Activated CD8-positive, alpha-beta memory T cell treated with anti-CD3 and anti-CD28 coated beads, Interleukin-2, amount 50 U/mL, for 4 hours (primary cell): Measurements from ENCODE around the gene SIRPB1.
"Not testable (repeated sequence)": the region's sequence is repeated elsewhere in the genome, so short reads cannot be mapped to it uniquely, and the experiment has no call there.

Source experiments
- DNase-seq: peaks from one replicate; pipeline ENCODE4 v3.0.0-alpha.2; 2020

Gene SIRPB1

DNA sequence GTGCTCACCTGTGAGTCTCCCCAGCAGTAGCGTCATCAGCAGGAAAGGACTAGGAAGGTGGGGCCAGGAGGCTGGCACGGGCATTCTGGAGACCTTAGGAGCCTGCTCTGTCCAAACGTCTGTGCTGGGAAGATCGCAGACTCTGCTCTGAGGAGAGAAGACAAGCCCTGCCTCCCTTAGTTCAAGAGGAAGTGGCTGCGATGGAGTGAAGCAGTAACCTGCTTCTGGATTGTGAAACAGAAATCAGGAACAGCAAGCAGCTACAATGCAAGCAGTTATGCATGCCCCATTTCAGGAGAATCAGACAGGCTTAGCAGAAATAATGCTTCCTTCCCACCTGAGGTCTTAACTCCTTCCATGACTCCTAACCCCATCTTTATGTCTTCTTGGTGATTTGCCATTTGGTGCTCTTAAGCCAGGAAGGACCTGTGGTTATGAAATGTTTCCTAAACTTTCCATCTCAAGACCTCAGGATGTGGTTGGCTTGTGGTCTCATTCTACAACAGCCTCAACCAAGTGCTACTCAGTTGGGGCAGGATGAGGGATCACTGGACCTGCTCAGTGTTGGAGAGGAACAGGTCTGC is at the start of gene SIRPB1:
Gene SIRPB1, minus strand, starts transcription at position 149 of the 584 bp plus-strand sequence. Its CDS starts 65 bp downstream, at position 84.
- no peak for DNase-seq

DNA sequence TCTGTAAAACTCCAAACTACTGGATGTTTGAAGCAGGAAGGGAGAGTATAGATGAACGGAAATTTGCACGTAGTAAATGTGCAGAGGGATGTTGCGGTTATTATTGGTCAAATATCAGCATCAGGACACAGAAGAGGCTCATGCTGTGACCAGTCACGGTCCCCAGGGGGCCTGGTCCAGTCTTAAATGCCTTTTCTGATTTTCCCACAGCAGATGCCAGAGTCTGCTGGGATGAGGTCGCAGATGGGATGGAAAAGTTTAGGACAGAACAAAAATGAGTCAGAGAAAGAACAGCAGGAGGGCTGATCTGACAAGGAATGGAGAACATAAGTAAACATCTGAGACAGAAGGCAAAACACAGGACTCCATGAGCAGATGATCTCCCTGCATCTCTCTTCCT is 49.5 kb upstream of the SIRPB1 start:
- no peak for DNase-seq

DNA sequence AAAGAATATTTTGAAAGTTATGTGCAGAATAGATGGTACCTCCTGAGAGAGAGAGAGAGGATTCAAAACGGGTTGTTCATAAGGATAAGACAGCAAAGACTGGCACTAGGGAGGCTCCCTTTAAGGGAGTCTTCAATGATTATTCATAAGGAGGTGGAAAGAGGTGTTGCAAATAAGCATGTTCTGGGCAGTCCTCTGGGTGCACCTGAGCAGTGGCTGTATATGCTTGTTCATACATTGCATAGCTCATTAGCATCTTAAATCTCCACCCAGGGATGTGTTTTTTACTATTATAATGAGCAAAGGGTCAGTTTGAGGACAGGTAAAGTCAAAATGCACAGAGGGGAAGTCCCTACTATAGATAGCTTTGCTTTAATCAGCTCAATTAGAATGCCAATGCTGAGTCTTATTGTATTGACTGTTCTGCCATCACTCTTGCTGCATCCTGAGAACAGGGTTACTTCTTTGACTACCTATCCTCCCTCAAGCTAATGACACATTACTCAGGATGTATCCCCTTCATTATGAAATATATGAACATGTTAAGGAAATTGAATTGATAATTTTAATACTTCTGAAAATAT is 47.8 kb upstream of the SIRPB1 start:
- no peak for DNase-seq

- no peak for DNase-seq
These were observed 47.0 kb upstream of the SIRPB1 start for GRCh38 chr20:1666802-1667201.

- no peak for DNase-seq
These were observed 45.5 kb upstream of the SIRPB1 start for GRCh38 chr20:1665345-1665744.

DNA sequence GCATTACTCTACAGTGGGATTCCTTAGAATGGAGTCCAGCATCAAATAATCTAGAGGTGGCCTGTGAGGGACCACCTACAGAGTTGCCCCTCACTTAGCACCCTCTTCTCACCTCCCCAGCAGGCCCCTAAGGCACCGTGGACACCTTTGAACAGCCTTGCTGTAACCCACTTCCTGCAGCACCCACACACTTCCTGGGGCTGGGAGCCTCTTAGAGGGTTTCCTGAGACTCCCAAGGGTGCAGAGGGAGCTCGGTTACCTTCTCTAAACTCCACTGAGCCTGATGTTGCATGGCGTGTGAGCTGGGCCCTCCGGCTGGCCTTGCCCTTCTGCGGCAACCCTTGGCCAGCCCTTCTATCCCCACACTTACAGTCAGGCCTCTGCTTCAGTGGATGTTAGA is 45.1 kb upstream of the SIRPB1 start:
- peak; percentile 58 for DNase-seq

DNA sequence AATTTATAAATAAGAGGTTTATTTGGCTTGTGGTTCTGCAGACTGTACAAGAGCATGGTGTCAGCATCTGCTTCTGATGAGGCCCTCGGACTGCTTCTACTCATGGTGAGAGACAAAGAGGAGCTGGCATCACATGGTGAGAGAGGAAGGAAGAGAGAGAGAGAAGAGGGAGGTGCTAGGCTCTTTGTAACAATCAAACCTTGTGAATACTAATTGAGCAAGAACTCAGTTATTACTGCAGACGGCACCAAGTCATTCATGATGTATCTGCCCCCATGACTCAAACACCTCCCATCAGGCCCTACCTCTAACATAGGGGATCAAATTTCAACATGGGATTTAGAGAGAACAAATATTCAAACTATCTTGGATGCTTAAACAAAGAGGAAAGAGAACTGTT is 44.1 kb upstream of the SIRPB1 start:
- no peak for DNase-seq

DNA sequence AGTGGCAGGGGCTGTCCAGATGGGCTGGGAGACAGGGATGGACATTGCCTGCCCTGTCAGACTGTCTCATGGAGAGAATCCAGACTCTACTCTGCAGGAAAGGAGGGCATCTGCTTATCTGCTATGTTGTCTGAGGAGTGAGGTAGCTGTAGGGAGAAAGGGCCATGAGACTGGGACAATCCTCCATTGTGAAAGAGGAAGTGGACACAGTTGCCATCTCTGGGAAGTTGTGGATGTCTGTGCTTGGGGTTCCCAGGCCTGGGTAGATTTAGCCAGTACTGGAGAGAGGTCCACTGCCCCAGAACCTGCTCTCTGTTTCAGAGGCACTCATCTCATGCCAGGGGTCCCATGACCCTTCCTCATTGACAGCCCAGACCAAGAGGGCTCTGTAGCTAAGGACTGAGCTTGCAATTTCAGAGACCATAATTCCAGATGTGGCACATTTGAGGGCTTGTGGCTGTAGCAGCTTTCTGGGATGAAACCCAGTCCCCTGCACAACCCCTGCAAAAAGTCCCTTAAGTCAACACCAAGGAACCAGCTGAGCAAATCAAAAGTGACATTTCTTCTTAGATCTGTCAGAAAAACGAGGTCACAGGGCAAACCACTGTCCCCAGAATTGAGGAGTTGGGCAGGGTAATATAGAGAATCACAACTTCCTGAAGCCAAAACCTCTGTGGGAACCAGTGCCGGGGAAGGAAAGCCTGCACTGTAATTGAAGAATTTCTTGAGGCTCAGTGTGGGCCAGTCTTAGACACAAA is 41.9 kb upstream of the SIRPB1 start:
- DNase-seq: no peak

DNA sequence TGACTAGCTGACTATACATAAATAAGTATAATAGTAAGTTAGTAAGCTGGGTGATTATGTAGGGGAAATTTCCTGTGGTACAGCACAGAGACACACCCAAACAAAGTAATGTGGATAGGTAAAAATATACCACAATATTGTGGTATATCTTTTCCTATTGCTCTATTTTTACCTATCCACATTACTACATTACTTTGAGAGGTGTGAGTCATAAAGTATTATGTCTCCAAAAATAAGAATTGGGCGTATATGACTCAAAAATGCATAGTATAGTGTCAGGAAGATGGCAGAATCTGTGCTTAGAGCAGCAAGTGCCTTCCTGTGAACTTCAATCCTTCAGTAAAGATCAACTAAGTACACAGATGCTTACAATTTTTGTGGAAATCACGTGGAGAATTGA is 40.4 kb upstream of the SIRPB1 start:
- DNase-seq: no peak

- no peak for DNase-seq
These were observed 37.9 kb upstream of the SIRPB1 start, which contains the start of gene SIRPG for GRCh38 chr20:1657556-1658334. SIRPG (minus strand) TSS chr20:1657779; CDS start chr20:1657714, 65 bp downstream.

DNA sequence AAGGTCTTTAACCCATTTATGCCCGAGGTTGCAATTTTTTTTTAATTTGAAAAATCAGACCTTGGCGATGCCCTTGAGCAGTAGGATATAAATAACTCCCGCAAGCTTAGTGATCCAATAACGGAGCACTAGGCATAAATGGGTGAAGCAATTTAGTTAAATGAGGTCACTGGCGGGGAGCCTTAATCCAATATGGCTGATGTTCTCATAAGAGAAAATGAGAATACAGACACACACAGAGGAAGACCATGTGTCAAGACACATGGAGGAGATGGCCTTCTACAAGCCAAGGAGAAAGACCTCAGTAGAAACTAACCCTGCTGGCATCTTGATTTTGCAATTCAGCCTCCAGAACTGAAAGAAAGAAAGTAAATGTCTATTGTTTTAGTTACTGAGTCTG is 37.0 kb upstream of the SIRPB1 start:
- DNase-seq: no peak

DNA sequence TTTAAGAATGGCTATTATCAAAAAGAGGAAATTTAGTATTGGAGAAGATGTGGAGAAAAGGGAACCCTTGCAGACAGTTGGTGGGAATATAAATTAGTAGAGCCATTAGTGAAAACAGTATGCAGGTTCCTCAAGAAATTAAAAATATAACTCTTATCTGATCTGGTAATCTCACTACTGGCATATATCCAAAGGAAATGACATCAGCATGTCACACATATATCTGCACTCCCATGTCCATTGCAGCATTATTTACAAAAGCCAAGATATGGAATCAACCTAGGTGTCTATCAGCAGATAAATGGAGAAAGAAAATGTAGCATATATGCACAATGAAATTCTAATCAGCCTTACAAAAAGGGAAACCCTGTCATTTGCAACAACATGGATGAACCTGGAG is 35.2 kb upstream of the SIRPB1 start:
- no peak for DNase-seq

DNA sequence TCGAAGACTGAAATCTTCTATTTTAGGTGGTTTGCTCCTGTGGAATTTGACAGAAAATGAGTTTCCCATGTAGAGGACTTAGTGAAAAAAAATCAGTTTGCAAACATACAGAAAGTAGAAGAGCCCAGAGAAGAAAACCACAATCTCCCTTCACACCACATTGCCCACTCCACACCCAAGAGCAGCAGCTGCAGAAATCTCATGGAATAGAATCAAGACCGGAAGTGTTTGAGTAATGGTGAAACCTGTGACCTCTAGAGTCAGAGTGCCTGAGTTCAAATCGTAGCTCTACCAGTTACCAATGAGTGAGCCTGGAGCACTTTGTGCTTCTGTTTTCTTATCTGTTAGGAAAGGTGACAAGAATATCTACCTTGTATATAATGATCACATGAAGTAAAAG is 33.2 kb upstream of the SIRPB1 start:
- no peak for DNase-seq

- no peak for DNase-seq
These were observed 32.3 kb upstream of the SIRPB1 start for GRCh38 chr20:1652104-1652503.

- DNase-seq: no peak
These were observed 31.7 kb upstream of the SIRPB1 start for GRCh38 chr20:1651268-1652058.

- DNase-seq: no peak
These were observed 28.3 kb upstream of the SIRPB1 start for GRCh38 chr20:1648101-1648500.

DNA sequence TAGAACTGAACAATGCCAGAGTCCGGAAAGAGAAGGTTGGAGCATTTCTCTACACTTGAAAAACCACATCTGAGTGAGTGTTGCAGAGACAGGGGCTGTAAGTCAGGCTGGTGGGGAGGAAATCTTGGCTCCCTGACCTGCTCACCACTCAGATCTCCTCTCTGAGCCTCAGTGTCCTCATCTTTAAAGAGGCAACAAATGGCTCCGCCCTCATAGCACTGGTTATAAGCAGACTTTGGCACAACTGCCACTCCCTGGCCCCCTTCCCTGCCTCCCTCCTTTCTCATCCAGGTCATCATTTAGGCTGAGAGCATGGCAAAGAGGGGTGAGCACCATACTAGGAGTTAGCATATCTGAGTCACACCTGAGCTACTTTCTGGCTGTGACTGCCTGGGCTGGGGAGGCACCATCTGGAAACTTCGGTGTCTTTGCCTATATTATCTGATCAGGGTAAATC is 27.2 kb upstream of the SIRPB1 start:
- DNase-seq: no peak

DNA sequence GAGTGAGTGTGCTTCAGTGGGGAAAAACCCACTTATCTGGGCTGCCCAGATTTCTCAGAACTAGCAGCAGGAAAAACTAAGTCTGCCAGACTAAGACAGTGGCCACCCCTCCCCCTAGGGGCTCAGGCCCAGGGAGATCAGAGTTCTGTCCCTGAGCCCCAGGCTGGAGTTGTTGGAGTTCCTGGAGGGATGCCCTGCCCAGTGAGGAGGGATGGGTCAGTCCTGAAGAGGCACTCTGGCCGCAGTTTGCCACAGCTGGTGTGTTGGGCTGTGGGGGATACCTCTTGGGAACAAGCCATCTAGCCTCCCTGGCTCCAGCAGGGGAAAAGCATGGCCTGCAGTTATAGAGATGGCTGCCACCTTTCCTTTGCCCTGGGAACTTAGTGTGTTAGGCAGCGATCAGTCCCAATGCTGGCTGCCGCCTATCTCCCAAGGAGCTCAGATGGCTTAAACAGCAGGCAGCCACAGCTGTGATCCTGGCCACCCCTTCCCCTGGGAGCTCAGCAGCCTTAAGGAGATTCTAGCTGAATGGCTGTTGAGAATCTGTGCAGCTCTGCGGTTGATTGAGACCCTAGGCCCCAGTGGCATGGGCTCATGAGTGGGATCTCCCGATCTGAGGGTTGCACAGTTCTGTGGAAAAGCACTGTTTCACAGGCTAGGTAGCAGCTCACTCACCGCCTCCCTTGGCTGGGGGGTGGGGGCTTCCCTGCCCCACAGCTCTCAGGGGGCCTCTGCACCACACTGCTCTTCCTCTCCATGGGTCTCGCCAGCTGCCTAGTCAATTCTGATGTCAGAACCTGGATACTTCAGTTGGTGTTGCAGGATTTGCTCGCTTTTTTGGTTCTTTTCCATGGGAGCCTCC is 24.5 kb upstream of the SIRPB1 start:
- DNase-seq: no peak

GRCh38 chr20:1638643-1639042 is 18.8 kb upstream of the SIRPB1 start:
- not testable (repeated sequence) for DNase-seq

GRCh38 chr20:1637755-1638154 is 17.9 kb upstream of the SIRPB1 start:
- no peak for DNase-seq

DNA sequence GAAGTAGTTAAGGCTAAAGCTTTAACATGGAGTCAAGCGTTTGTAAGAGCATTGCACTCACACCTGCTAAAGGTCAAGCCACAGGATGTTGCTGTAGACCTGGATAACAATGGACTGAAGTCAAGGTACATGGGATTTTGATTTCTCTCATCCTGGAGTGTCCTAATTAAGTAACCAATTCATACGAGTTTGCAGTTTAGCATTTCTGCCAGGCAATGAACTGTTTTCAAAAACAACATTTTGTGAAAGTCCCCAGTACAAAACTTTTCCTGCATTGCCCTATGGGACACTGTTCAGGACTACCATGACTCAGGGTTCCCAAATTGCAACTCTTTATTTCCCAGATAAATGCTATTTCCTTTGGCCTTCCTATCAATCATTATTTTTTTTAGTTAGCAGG is 17.4 kb upstream of the SIRPB1 start:
- DNase-seq: no peak

- DNase-seq: no peak
These were observed 16.8 kb upstream of the SIRPB1 start for GRCh38 chr20:1636621-1637020.
